PC-9 (cell line): ENCODE data around the gene CHDH. TPM values are rescaled to one million over a fixed set of nuclear protein-coding genes. Genes with fewer than 3 reads are reported as not detected.

Experiments used
- BruUV-seq: library from RNA; stranded (reverse); fragments of 400-500 nt; replicated peaks from 2 replicates; lab custom pipeline; 2021; lab: Mats Ljungman, UMichigan
- CTCF ChIA-PET: fragments of 300-600 bp; sonication (Branson Sonifier 250); formaldehyde crosslinking; loops from one replicate; lab custom pipeline; 2022; ENCODE audit warnings: antibody characterized with exemption; lab: Charles Lee
- POLR2A ChIA-PET: fragments of 300-600 bp; sonication (Branson Sonifier 250); formaldehyde crosslinking; loops from one replicate; lab custom pipeline; 2022; ENCODE audit warnings: antibody characterized with exemption; ENCODE audit not compliant: unreplicated experiment; lab: Charles Lee
- DNase-seq, 2 experiments: peaks; one replicate each; pipeline versions ENCODE4 v3.0.0 to v3.0.0-alpha.2; 2015 to 2022; ENCODE audit warnings: mixed read lengths in 1 of 2
- H2AFZ ChIP-seq: fragments of 200-600 bp; sonication (generic); 2 replicates; pipeline ENCODE4 v1.8.1; 2017; ENCODE audit warnings: antibody characterized with exemption
- H3F3A ChIP-seq: fragments of 200-600 bp; sonication (generic); 2 replicates; pipeline ENCODE4 v1.8.1; 2017; ENCODE audit warnings: antibody characterized with exemption, mild to moderate bottlenecking, low read depth; ENCODE audit not compliant: insufficient read depth
- H3K27ac ChIP-seq: fragments of 200-600 bp; sonication (generic); 2 replicates; pipeline ENCODE4 v1.6.1; 2016; ENCODE audit warnings: mixed run types
- H3K27me3 ChIP-seq: fragments of 200-600 bp; sonication (generic); 2 replicates; pipeline ENCODE4 v1.6.1; 2016; ENCODE audit warnings: low read depth, mixed run types; ENCODE audit not compliant: insufficient read depth
- H3K36me3 ChIP-seq: fragments of 200-600 bp; sonication (generic); 2 replicates; pipeline ENCODE4 v1.6.1; 2016; ENCODE audit warnings: low read depth, mixed run types
- H3K4me1 ChIP-seq: fragments of 200-600 bp; sonication (generic); replicated peaks from 2 replicates; pipeline ENCODE4 v1.6.1; 2016; ENCODE audit warnings: mixed run types; ENCODE audit not compliant: insufficient read depth
- H3K4me2 ChIP-seq: fragments of 200-600 bp; sonication (generic); 2 replicates; pipeline ENCODE4 v1.6.1; 2017; ENCODE audit warnings: mixed run types
- H3K4me3 ChIP-seq: fragments of 200-600 bp; sonication (generic); 2 replicates; pipeline ENCODE4 v1.6.1; 2016; ENCODE audit warnings: mixed run types
- H3K79me2 ChIP-seq: fragments of 200-600 bp; sonication (generic); 2 replicates; pipeline ENCODE4 v1.6.1; 2017; ENCODE audit warnings: low read depth, mixed run types
- H3K9me2 ChIP-seq: fragments of 200-600 bp; sonication (generic); 2 replicates; pipeline ENCODE4 v1.8.1; 2017; ENCODE audit warnings: mild to moderate bottlenecking; ENCODE audit not compliant: insufficient read depth
- H3K9me3 ChIP-seq: fragments of 200-600 bp; sonication (generic); 2 replicates; pipeline ENCODE4 v1.8.1; 2016; ENCODE audit warnings: low read depth; ENCODE audit not compliant: insufficient read depth
- H4K20me1 ChIP-seq: fragments of 200-600 bp; sonication (generic); 2 replicates; pipeline ENCODE4 v1.8.1; 2017; ENCODE audit not compliant: insufficient read depth
- CTCF ChIP-seq: fragments of 200-600 bp; sonication (generic); conservative IDR thresholded peaks from 2 replicates; pipeline ENCODE4 v1.6.1; 2017; ENCODE audit warnings: mixed run types, antibody characterized with exemption, mild to moderate bottlenecking, moderate library complexity
- EZH2 ChIP-seq: fragments of 200-600 bp; sonication (generic); IDR thresholded peaks from 2 replicates; pipeline ENCODE4 v1.8.0; 2017; ENCODE audit warnings: antibody characterized with exemption, low read depth
- intact Hi-C: fragments of 100-400 bp; cut with micrococcal nuclease; formaldehyde crosslinking; loops from one replicate; pipeline ENCODE4 v1.10.0; 2022; ENCODE audit not compliant: unreplicated experiment
- total RNA-seq: library from RNA; stranded (reverse); gene quantifications from 2 replicates; pipeline ENCODE4 v1.2.3, GENCODE V29; 2021

Gene CHDH
- total RNA-seq, 1 experiment from 2014 or later: not detected

- DNase-seq: no peak
- Histone ChIP-seq H3K4me2 (no peak overlapping the region), H3K9me2 (no peaks in the 10 kb centered on the region), H3K27me3 (peaks cover 95% of the 10 kb centered on the region), H3K79me2 (no peaks in the 10 kb centered on the region), H4K20me1 (no peaks in the 10 kb centered on the region), H3F3A (no peaks in the 10 kb centered on the region), H3K9me3 (no peaks in the 10 kb centered on the region), H3K4me1 (no peaks in the 10 kb centered on the region), H3K27ac (no peak overlapping the region), H2AFZ (no peak overlapping the region), H3K4me3 (no peak overlapping the region), H3K36me3 (no peaks in the 10 kb centered on the region)
- TF ChIP-seq CTCF (no peak), EZH2 (no peak)
- ChIA-PET POLR2A (no interaction called here), CTCF (no interaction called here)
- intact Hi-C loops: no loop called here
- BruUV-seq: no TSS peak
These were observed 37.0 kb downstream of the CHDH start for GRCh38 chr3:53809267-53809666.

DNA sequence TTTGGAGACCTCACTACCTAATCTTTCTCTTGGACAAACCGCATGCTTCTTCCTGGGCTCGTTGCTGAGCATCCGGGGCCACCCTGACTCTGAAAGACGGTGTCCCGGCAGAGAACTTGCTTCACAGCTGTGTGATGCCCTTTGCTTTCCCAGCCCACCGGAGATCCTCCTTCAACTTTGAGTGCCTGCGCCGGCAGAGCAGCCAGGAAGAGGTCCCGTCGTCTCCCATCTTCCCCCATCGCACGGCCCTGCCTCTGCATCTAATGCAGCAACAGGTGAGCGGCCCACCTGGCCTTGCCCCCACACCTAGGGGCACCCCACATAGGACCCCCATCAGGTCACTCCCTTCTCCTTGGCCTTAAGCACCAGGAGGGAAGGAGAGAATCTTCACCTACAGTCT lies 37.7 kb downstream of the CHDH start:
- no peaks in the 10 kb centered on the region for H3K79me2 ChIP-seq
- H3K4me1 ChIP-seq: no peaks in the 10 kb centered on the region
- intact Hi-C loops: no loop called here
- H3K27ac ChIP-seq: no peak overlapping the region
- no TSS peak for BruUV-seq
- H3K9me2 ChIP-seq: no peaks in the 10 kb centered on the region
- no peaks in the 10 kb centered on the region for H3K36me3 ChIP-seq
- no peak overlapping the region for H3K4me2 ChIP-seq
- peaks cover 95% of the 10 kb centered on the region for H3K27me3 ChIP-seq
- H3K9me3 ChIP-seq: no peaks in the 10 kb centered on the region
- ChIA-PET CTCF (no interaction called here), POLR2A (no interaction called here)
- H3F3A ChIP-seq: no peaks in the 10 kb centered on the region
- no peak overlapping the region for H3K4me3 ChIP-seq
- no peaks in the 10 kb centered on the region for H4K20me1 ChIP-seq
- DNase-seq: no peak
- H2AFZ ChIP-seq: no peak overlapping the region
- no peak for TF ChIP-seq EZH2
- TF ChIP-seq CTCF: no peak

GRCh38 chr3:53807117-53807810 lies 39.0 kb downstream of the CHDH start:
- Histone ChIP-seq H3K27ac (no peak overlapping the region), H3K36me3 (no peaks in the 10 kb centered on the region), H3K79me2 (no peaks in the 10 kb centered on the region), H4K20me1 (no peaks in the 10 kb centered on the region), H3K4me2 (no peak overlapping the region), H3K9me3 (no peaks in the 10 kb centered on the region), H3F3A (no peaks in the 10 kb centered on the region), H3K4me3 (no peak overlapping the region), H3K9me2 (no peaks in the 10 kb centered on the region), H2AFZ (no peak overlapping the region), H3K27me3 (peaks cover 97% of the 10 kb centered on the region), H3K4me1 (no peaks in the 10 kb centered on the region)
- ChIA-PET POLR2A (no interaction called here), CTCF (no interaction called here)
- TF ChIP-seq EZH2: no peak
- TF ChIP-seq CTCF: no peak
- intact Hi-C loops: no loop called here
- no TSS peak for BruUV-seq
- DNase-seq: no peak
